COLO668 (cell line): ENCODE results near the gene MYO1C.

Experiments
- DNase-seq: peaks from one replicate; lab custom pipeline; 2025; ENCODE audit not compliant: unreplicated experiment; lab: John Stamatoyannopoulos, UW

Gene MYO1C

GRCh38 chr17:1486802-1487695, 5.4 kb downstream of the MYO1C start:
- peak; percentile 40 for DNase-seq

GRCh38 chr17:1485423-1486376, 6.8 kb downstream of the MYO1C start:
- peak; percentile 54 for DNase-seq

DNA sequence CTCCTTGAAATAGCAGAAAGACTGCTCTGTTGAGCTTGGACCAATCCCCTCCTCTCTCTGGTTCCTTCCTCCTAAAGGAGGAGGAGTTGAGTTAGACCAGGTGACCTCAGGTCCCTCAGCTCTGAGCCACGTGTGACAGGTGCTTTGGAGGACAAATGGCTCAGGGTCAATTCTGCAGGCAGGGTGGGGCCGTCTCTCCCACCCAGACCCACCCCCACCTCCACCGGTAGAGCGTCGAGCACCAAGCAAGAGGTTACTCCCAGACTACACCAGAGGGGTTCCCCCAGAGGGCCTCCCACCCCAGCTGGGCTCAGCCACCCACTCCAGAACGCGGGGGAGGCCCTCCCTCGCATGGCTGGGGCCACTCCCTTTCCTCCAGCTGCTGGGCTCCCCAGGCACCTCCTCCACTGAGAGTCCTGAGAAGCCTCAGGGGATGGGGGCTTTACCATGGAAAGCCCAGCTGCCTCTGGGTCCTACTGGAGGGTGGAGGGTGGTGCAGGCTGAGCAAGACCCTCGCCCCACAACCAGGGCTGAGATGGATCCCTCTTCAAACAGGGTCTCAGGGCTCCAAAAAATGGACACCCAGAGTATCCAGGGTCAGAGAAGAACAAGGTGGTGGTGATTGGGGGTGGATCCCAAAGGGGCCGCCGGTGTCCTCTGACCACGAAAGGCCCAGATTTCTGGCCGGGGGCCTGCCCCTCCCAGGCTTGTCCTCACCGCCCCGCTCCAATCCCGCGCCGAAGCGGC, 7.6 kb downstream of the MYO1C start:
- DNase-seq: peak; percentile 75

DNA sequence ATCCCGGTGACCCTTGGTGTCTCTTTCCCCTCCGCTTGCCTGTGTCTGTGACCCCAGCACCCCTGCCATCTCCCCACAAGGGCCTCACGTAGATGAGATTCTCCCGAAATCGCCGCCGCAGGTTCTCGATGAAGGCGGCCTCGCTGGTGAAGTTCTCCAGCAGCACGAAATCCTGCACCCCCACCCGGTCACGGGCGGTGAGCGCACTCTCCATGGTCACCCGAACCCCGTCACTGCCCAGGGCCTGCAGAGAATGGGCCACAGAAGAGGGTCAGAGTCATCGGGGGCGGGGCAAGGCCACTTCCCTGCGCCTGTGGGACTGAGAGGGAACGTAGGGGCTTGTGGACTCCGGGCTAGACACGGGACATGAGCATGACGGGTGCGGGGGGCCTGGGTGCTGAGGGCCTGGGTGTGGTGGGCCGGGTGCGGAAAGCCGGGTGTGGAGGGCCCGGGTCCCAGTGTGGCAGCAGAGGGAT, 8.4 kb downstream of the MYO1C start:
- DNase-seq: no peak

DNA sequence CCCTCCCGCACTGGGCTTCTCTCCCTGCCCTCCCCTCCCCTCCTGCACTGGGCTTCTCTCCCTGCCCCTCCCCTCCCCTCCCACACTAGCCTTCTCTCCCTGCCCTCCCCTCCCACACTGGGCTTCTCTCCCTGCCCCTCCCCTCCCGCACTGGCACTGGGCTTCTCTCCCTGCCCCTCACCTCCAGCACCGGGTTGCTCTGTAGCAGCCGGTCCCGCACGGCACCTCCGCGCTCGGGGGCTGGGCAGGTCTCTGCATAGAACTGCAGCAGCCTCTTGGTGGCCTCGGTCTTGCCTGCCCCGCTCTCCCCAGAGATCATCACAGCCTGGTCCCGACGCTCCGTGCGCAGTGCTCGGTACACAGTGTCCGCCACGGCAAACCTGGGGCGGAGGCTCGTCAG, 9.8 kb downstream of the MYO1C start:
- DNase-seq: no peak

DNA sequence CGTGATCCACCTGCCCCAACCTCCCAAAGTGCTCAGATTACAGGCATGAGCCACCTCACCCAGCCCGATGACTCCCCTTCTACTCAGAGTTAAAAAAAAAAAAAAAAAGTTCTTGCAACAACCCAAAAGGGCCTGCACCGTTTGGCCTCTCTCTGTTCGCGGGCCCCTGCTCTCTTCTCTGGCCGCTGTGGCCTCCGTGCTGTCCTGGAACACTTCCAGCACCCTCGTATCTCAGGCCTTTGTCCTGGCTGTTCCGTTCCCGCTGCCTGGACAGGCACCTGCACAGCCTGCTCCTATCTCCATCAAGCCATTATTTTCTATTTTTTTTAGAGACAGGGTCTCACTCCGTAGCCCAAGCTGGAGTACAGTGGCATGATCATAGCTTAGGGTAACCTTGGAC, 10.8 kb downstream of the MYO1C start:
- DNase-seq: no peak

- DNase-seq: no peak
Observed at GRCh38 chr17:1480747-1481465, 11.6 kb downstream of the MYO1C start.

DNA sequence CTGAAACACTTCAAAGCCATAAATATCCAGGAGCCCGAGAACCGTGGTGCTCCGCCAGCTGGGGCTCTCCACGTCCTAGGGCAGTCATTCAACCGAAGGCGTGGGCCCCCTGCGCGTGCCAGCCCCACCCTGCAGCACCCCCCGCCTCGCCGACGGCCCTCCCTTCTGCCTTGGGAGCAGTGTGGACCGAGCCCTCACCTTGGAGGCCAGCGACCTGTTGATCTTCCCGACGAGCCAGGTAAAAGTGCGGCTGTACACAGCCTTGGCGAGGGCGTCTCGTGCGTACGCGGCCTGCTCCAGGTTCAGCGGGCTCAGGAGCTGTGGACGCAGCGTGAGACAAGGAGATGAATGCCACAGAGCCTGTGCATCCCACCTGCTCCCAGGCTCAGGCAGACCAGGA, 14.1 kb downstream of the MYO1C start:
- no peak for DNase-seq

- no peak for DNase-seq
Observed at GRCh38 chr17:1475321-1475854, 17.1 kb downstream of the MYO1C start.

GRCh38 chr17:1474402-1475189, 17.9 kb downstream of the MYO1C start:
- no peak for DNase-seq

- DNase-seq: no peak
Observed at GRCh38 chr17:1473841-1474240, 18.6 kb downstream of the MYO1C start.

- no peak for DNase-seq
Observed at GRCh38 chr17:1473170-1473569, 19.3 kb downstream of the MYO1C start.

- DNase-seq: no peak
Observed at GRCh38 chr17:1471911-1472821, 20.3 kb downstream of the MYO1C start.

DNA sequence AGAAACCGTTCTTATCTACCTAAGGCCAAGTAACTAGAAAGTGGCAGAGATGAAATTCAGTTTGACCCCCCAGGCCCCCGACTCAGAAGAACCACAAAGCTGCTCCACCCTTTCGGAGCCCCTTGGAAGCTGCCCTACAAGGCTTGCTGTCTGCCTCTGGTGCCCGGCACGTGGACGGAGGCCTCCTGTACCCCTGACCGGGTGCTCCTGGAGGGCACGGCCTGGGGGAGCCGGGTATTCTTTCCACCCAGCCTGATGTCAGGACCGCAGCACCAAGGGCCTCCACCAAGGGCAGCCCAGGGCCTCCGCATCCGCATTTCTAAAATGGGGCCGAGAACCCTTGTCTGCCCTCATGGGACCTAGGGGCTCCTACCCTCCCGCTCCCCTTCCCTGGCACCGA, 21.0 kb downstream of the MYO1C start:
- DNase-seq: no peak

GRCh38 chr17:1470755-1471462, 21.6 kb downstream of the MYO1C start:
- no peak for DNase-seq

GRCh38 chr17:1470071-1470754, 22.3 kb downstream of the MYO1C start:
- DNase-seq: no peak

- DNase-seq: no peak
Observed at GRCh38 chr17:1469231-1469852, 23.1 kb downstream of the MYO1C start.
